Measurements from ENCODE around the gene DIAPH3. TPM values are rescaled to one million over a fixed set of nuclear protein-coding genes. Genes with fewer than 3 reads are reported as not detected.

Gene DIAPH3
- total RNA-seq, 1 experiment from 2014 or later = 27.6 TPM

DNA sequence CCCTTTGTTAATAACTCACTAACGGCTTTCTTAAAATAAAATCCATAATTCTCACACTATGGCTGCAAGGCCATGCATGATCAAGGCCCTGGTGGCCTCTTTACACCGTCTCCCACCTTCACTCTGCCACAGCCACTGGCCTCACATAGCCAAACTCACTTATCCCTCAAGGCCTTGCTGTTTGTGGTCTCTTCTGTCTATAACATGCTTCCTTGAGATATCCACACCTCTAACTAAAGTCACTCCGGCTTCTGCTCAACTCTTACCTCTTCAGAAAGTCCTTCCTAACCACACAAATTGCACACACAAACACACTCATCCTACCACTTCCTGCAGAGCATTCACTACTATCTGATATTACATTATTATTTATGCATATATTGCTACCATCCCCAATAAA, 262.5 kb downstream of the DIAPH3 start (continued):
- TF ChIP-seq ZNF317 (CRISPR knock-in tag; IDR thresholded peaks at IDR 0.05; ENCODE audit: borderline replicate concordance, low read depth) (no peak), ELF4 (CRISPR knock-in tag; IDR thresholded peaks at IDR 0.05; ENCODE audit: low read depth) (no peak), ZNF138 (CRISPR knock-in tag; conservative IDR thresholded peaks at IDR 0.05) (no peak), ATF1 (CRISPR knock-in tag; IDR thresholded peaks at IDR 0.05) (no peak)

GRCh38 chr13:59898066-59898465, 265.7 kb downstream of the DIAPH3 start:
- POLR2A ChIA-PET = no interaction called here
- no peaks in the 10 kb centered on the region for H3K36me3 Mint-ChIP-seq
- H3K4me3 Mint-ChIP-seq = no peak overlapping the region
- peaks cover 14% of the 10 kb centered on the region for H3K4me1 Mint-ChIP-seq
- no peak overlapping the region for H3K27ac Mint-ChIP-seq
- H3K9me3 Mint-ChIP-seq = no peaks in the 10 kb centered on the region
- H3K27me3 Mint-ChIP-seq (ENCODE audit: low read depth) = no peaks in the 10 kb centered on the region
- CTCF ChIA-PET = no interaction called here
- no peak for TF ChIP-seq TP53 (CRISPR knock-in tag; IDR thresholded peaks at IDR 0.05)
- TF ChIP-seq MXD4 (CRISPR knock-in tag; IDR thresholded peaks at IDR 0.05; ENCODE audit: borderline replicate concordance) = no peak
- no peak for TF ChIP-seq MYBL2 (CRISPR knock-in tag; IDR thresholded peaks at IDR 0.05)
- no peak for TF ChIP-seq SMAD3 (CRISPR knock-in tag; IDR thresholded peaks at IDR 0.05; ENCODE audit: borderline replicate concordance)
- TF ChIP-seq SMAD4 (CRISPR knock-in tag; IDR thresholded peaks at IDR 0.05) = no peak
- TF ChIP-seq ZNF423 (CRISPR knock-in tag; IDR thresholded peaks at IDR 0.05) = no peak
- DNase-seq (ENCODE audit: low spot score) = no peak
- ATAC-seq = no peak

DNA sequence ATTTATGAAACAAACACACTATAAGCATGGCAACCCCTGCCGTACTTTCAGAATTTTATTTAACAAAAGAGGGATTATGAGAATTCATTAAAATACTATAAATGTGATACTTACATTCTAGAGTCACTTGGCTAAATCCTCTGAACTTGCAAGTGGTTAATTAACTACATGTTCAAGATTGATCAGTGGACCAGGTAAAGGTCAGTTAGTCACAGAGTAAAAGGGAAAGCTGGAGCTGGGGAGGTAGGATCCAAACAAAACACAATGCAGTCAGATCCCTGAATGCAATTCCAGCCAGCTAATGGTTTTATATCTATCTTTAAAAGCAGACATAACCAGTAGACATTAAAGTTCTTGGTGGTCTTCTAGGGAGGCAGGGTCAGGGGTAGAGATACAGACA, 270.5 kb downstream of the DIAPH3 start:
- ChIA-PET POLR2A (no interaction called here), CTCF (interaction anchor here (1.6 to 2.0 kb wide), 2 partner anchors 13 to 436 kb away, joined by 4 to 9 read pairs; no protein-coding TSS in a partner anchor)
- Mint-ChIP-seq H3K4me1 (peaks cover 19% of the 10 kb centered on the region), H3K36me3 (no peaks in the 10 kb centered on the region), H3K27me3 (ENCODE audit: low read depth) (no peaks in the 10 kb centered on the region), H3K4me3 (no peak overlapping the region), H3K9me3 (no peaks in the 10 kb centered on the region), H3K27ac (no peak overlapping the region)
- no peak for ATAC-seq
- no peak for DNase-seq (ENCODE audit: low spot score)
- TF ChIP-seq TP53 (CRISPR knock-in tag; IDR thresholded peaks at IDR 0.05) (no peak), ZBTB21 (CRISPR knock-in tag; IDR thresholded peaks at IDR 0.05; ENCODE audit: borderline replicate concordance) (no peak), ZNF396 (CRISPR knock-in tag; IDR thresholded peaks at IDR 0.05; ENCODE audit: borderline replicate concordance) (no peak), ZNF281 (CRISPR knock-in tag; IDR thresholded peaks at IDR 0.05) (no peak), ZNF512 (CRISPR knock-in tag; IDR thresholded peaks at IDR 0.05; ENCODE audit: borderline replicate concordance) (no peak), IRF2 (CRISPR knock-in tag; IDR thresholded peaks at IDR 0.05; ENCODE audit: borderline replicate concordance, low read depth) (no peak), ZNF121 (CRISPR knock-in tag; IDR thresholded peaks at IDR 0.05) (no peak), TCF7 (CRISPR knock-in tag; IDR thresholded peaks at IDR 0.05; ENCODE audit: low read depth) (no peak), SP1 (CRISPR knock-in tag; conservative IDR thresholded peaks at IDR 0.05) (no peak), GRHL2 (CRISPR knock-in tag; IDR thresholded peaks at IDR 0.05; ENCODE audit: insufficient replicate concordance, severe bottlenecking) (no peak), ZSCAN18 (CRISPR knock-in tag; IDR thresholded peaks at IDR 0.05) (no peak), ZNF138 (CRISPR knock-in tag; conservative IDR thresholded peaks at IDR 0.05) (no peak)
- TF ChIP-seq, protein P1, sequence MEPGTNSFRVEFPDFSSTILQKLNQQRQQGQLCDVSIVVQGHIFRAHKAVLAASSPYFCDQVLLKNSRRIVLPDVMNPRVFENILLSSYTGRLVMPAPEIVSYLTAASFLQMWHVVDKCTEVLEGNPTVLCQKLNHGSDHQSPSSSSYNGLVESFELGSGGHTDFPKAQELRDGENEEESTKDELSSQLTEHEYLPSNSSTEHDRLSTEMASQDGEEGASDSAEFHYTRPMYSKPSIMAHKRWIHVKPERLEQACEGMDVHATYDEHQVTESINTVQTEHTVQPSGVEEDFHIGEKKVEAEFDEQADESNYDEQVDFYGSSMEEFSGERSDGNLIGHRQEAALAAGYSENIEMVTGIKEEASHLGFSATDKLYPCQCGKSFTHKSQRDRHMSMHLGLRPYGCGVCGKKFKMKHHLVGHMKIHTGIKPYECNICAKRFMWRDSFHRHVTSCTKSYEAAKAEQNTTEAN (CRISPR knock-in tag; IDR thresholded peaks at IDR 0.05) = no peak
- TF ChIP-seq, protein P2, sequence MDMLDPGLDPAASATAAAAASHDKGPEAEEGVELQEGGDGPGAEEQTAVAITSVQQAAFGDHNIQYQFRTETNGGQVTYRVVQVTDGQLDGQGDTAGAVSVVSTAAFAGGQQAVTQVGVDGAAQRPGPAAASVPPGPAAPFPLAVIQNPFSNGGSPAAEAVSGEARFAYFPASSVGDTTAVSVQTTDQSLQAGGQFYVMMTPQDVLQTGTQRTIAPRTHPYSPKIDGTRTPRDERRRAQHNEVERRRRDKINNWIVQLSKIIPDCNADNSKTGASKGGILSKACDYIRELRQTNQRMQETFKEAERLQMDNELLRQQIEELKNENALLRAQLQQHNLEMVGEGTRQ (CRISPR knock-in tag; IDR thresholded peaks at IDR 0.05) = no peak
- TF ChIP-seq, protein P3, sequence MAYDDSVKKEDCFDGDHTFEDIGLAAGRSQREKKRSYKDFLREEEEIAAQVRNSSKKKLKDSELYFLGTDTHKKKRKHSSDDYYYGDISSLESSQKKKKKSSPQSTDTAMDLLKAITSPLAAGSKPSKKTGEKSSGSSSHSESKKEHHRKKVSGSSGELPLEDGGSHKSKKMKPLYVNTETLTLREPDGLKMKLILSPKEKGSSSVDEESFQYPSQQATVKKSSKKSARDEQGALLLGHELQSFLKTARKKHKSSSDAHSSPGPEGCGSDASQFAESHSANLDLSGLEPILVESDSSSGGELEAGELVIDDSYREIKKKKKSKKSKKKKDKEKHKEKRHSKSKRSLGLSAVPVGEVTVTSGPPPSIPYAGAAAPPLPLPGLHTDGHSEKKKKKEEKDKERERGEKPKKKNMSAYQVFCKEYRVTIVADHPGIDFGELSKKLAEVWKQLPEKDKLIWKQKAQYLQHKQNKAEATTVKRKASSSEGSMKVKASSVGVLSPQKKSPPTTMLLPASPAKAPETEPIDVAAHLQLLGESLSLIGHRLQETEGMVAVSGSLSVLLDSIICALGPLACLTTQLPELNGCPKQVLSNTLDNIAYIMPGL (CRISPR knock-in tag; IDR thresholded peaks at IDR 0.05) = no peak
- TF ChIP-seq, protein P4, sequence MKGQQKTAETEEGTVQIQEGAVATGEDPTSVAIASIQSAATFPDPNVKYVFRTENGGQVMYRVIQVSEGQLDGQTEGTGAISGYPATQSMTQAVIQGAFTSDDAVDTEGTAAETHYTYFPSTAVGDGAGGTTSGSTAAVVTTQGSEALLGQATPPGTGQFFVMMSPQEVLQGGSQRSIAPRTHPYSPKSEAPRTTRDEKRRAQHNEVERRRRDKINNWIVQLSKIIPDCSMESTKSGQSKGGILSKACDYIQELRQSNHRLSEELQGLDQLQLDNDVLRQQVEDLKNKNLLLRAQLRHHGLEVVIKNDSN (CRISPR knock-in tag; IDR thresholded peaks at IDR 0.05) = no peak

Measured in WTC11 (cell line).